ENCODE results near the gene TRIM14.
A peak's percentile ranks its signal among the peaks of the same experiment; 100 is the strongest.
"Not testable (repeated sequence)": the region's sequence is repeated elsewhere in the genome, so short reads cannot be mapped to it uniquely, and the experiment has no call there.

The TRIM14 gene

DNA sequence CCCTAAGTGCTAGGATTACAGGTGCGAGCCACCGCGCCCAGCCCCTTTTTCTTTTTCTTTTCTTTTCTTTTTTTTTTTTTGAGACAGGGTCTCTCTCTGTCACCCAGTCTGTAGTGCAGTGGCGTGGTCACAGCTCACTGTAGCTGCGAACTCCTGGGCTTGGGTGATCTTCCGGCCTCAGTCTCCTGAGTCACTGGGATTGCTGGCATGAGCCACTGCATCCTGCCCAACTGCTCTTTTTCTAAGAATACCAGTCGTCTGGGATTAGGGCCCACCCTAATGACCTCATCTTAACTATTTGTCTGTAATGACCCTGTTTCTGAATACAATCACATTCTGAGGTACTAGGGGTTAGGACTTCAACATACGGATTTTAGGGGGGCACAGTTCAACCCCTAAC lies 96.6 kb downstream of the TRIM14 start:
- TF ChIP-seq, protein P1, sequence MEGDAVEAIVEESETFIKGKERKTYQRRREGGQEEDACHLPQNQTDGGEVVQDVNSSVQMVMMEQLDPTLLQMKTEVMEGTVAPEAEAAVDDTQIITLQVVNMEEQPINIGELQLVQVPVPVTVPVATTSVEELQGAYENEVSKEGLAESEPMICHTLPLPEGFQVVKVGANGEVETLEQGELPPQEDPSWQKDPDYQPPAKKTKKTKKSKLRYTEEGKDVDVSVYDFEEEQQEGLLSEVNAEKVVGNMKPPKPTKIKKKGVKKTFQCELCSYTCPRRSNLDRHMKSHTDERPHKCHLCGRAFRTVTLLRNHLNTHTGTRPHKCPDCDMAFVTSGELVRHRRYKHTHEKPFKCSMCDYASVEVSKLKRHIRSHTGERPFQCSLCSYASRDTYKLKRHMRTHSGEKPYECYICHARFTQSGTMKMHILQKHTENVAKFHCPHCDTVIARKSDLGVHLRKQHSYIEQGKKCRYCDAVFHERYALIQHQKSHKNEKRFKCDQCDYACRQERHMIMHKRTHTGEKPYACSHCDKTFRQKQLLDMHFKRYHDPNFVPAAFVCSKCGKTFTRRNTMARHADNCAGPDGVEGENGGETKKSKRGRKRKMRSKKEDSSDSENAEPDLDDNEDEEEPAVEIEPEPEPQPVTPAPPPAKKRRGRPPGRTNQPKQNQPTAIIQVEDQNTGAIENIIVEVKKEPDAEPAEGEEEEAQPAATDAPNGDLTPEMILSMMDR (conservative IDR thresholded peaks at IDR 0.05; ENCODE audit: low read length) = no peak
- peak; percentile 47 for DNase-seq (ENCODE audit: low read depth)
- no peak overlapping the region for H3K4me3 ChIP-seq (ENCODE audit: low read length)

DNA sequence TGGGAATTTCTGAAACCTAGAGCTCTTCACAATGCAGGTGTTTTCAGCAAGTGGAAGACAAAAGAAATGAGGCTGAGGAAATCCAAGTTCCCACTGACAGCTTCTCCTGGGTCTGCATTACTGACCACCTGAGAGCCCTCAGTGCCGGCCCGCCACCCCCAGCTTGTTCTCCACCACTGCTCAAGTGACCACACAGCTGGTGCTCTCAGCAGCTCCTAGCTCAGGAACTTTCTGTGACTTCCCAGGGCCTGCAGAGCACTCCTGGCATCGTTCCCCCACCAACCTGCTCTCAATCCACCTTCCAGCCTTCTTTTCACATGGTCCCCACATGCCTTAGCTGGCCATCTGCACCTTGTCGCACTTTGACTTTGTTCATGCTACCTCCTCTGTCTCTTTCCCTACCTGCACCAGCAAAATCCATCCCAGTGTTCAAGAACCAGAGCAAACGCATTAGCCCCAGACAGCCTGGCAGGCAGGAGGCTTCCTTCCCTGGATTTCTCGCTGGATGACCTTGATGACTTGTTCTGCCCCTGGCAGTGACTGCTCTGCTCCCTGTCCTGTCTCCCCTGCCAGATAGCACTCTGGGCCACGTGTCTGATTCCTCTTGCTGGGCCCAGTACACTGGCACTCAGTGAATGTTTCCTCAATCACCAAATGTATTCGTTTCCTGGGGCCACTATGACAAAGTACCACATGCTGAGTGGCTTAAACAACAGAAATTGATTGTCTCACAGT lies 97.5 kb downstream of the TRIM14 start:
- no peak for DNase-seq (ENCODE audit: low read depth)
- H3K4me3 ChIP-seq (ENCODE audit: low read length) = no peak overlapping the region
- TF ChIP-seq, protein P1 (conservative IDR thresholded peaks at IDR 0.05; ENCODE audit: low read length) = no peak

DNA sequence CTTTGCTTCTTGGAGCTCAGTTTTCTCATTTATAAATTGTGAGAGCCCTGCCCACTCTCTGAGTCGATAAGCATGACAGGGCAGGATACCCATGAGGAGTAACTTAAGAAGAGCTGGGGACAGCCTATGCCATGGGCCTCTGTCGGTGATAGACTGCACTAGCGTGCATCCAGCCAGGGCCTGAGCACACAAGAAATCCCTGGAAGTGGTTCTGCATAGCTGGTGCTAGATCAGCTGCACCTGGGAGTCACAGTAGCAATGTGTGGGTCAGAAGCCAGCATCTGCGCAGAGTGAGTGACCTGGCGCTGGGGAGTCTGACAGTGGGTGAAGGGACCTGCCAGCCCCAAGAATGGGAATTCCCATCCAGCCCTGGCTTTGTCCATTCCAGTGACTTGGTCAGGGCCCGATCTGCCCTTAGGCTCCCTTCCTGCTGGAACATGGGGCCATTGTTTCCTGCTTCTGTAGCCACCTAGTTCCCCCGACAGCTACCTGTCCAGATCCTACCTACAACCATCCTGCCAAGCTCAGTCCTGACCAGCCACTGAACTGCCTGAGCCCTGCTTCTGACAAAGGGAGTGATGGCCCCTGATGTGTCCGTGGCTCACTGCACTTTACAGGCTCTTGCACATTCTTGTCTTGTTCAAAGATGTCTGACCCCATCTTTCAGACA lies 98.4 kb downstream of the TRIM14 start:
- TF ChIP-seq, protein P1 (conservative IDR thresholded peaks at IDR 0.05; ENCODE audit: low read length) = no peak
- H3K4me3 ChIP-seq (ENCODE audit: low read length) = no peak overlapping the region
- no peak for DNase-seq (ENCODE audit: low read depth)

DNA sequence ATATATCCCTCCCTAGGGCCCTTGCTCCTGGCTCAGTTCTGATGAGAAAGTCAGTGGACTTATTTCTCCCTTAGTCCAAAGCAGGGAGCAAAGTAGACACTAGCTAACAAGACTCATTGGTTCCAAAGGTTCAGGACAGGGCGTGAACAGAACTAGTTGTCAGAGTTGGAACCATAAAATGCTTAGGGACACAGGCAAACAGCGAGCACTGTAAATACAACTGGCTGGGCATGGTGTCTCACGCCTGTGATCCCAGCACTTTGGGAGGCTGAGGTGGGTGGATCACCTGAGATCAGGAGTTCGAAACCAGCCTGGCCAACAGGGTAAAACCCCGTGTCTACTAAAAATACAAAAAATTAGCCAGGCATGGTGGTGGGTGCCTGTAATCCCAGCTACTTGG lies 99.2 kb downstream of the TRIM14 start:
- not testable (repeated sequence) for H3K4me3 ChIP-seq (ENCODE audit: low read length); DNase-seq (ENCODE audit: low read depth)
